HG03108 (cell line): ENCODE data around the gene BATF2.
"Not testable (repeated sequence)": the region's sequence is repeated elsewhere in the genome, so short reads cannot be mapped to it uniquely, and the experiment has no call there.

ENCODE experiments used
- ATAC-seq: cut with Tn5 transposase; IDR thresholded peaks from one replicate; pipeline ENCODE4 v1.9.1; 2021; ENCODE audit warnings: moderate library complexity; ENCODE audit not compliant: unreplicated experiment

Gene BATF2

DNA sequence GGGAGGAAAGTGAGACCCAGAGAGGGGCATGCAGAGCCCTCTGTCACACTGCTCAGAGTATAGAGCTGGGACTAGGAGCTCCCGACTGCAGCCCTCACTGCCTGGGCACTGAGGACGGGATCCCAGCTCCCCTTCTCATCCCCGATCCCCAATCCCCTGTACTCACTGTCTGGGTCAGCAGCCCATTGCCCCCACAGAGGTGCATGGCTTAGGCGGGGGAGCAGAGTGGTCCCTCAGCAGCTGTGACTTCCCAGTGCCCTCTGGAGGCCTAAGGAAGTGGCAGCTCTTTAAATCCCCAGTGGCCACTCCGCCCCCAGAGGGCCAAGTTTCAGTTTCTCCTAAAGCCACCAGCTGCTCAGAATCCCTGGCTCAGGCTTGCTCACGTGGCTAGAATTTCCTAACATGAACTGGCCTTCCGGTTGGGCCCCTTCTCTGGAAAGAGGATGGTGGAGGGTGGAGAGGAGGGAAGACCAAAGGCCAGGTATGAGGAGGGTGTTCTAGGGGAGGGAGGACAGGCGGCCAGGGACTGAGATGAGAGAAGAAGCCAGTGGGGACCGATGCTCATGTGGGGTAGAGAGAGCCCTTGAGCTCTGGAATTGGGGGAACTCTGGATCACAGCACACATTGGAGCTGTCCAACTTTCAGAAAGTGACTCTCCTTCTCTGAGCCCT, at the start of gene BATF2:
Gene BATF2, minus strand, starts transcription at position 262 of the 671 bp plus-strand sequence. Its CDS starts 57 bp downstream, at position 205.
- ATAC-seq = no peak

GRCh38 chr11:65045728-65046127, 49.0 kb upstream of the BATF2 start:
- ATAC-seq = no peak

DNA sequence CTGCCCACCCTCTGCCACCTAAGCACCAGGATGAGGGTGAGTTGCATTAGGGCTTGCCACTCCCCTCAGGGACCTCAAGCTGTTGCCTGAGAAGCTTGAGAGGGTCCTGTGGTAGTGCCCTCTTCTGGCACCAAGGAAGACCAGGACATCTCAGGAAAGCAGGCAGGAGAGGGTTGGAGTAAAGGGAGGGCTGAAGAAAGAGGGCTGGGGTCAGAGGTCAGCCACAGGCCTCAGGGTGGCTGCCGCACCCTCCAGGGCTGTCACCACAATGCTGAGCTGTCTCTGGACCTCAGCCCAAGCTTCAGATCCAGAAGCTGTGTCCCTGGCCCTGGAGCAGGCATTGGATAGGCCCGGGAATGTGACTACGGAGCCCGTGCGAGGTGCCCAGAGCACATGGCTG, 48.3 kb upstream of the BATF2 start:
- no peak for ATAC-seq

DNA sequence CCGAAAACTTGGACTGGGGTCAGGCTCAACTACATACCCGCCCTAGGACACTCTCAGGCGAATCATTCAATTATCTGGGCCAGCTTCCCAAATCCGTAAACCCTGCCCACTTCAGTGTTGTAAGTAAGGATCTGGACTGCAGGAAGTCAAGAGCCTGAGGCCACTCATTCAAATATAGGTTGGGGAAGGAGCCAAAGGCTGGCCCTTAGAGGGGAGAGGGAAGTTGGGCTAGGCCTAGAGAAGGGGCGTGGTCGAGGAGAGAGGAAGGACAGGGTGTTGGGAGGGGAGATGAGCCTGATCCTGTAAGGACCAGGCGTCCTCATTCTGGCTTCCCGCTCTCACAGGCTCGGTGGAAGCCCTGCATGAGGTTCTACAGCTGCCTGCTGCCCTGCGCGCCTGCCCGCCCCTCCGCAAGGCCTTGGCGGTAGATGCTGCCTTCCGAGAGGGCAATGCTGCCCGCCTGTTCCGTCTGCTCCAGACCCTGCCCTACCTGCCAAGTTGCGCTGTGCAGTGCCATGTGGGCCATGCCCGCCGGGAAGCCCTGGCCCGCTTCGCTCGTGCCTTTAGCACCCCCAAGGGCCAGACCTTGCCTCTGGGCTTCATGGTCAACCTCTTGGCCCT, 47.2 kb upstream of the BATF2 start:
- ATAC-seq = no peak

DNA sequence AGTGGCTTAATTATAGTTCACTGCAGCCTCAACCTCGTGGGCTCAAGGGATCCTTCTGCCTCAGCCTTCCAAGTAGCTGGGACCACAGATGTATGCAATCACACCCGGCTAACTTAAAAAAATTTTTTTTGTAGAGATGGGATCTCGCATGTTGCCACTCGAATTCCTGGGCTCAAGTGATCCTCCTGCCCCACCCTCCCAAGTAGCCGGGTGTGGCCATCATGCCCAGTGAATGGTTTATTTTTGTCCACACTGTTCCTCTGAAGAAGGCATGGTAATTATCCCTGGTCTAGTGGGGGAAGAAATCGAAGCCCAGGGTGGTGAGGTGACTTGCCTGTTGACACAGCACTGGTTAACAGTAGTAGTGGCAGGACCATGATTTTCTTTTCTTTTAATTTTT, 46.1 kb upstream of the BATF2 start:
- ATAC-seq = no peak

DNA sequence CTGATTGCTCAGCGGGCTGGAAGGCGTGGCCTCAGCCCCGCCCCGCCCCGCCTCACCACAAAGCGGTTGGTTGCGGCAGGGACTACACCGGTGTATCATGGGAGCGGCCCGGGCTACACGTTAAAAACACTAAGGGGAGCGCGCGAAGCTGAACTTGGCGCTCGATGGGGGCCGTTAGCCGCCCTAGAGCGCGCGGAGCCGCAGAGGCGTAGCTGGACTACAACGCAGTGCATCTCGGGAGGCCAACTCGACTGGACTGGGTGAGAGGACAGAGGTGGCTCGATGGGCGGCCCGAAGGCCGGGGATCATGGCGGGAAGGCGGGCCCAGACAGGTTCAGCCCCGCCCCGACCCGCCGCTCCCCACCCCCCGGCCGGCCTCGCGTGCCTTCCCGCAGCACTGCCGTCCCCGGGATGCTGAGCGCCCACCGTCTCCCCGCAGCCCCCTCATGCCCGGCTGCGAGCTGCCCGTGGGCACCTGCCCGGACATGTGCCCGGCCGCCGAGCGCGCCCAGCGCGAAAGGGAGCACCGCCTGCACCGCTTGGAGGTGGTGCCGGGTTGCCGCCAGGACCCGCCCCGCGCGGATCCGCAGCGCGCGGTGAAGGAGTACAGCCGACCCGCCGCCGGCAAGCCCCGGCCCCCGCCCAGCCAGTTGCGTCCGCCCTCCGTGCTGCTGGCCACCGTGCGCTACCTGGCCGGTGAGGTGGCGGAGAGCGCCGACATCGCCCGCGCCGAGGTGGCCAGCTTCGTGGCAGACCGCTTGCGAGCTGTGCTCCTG, 44.3 kb upstream of the BATF2 start, which contains the start of gene SAC3D1:
Gene SAC3D1, plus strand, starts transcription at position 364 of the 776 bp plus-strand sequence. Its CDS starts 83 bp downstream, at position 447.
- peak; percentile 88 for ATAC-seq

GRCh38 chr11:65040520-65040846, 43.7 kb upstream of the BATF2 start:
- ATAC-seq = no peak

GRCh38 chr11:65036931-65037330, 40.2 kb upstream of the BATF2 start:
- no peak for ATAC-seq

- ATAC-seq = no peak
Observed at GRCh38 chr11:65035579-65035978, 38.8 kb upstream of the BATF2 start.

DNA sequence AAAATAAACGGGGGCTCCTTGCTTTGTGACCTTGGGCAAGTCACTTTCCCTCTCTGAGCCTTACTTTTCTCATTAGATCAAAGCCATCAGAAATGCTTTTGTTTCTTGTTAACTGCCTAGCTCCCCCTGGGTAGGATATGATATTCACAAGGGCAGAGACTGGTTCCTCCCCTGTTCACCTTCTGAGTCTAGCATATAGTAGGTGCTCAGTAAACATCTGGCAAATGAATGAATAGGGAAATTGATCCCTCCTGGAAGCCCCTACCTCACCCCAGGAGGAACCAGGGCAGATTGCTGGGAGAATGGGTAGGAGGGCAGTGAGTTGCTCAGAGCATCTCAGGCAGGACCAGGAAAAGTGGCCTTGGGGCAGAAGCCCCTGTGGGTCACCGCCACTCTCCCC, 37.7 kb upstream of the BATF2 start:
- ATAC-seq = no peak

GRCh38 chr11:65032216-65032615, 35.4 kb upstream of the BATF2 start:
- no peak for ATAC-seq

- ATAC-seq = peak; percentile 86
Observed at GRCh38 chr11:65027213-65028067, 30.7 kb upstream of the BATF2 start, which contains the start of gene SNX15. Gene SNX15, plus strand, starts transcription at chr11:65027439. Its CDS starts 99 bp downstream, at chr11:65027538.

DNA sequence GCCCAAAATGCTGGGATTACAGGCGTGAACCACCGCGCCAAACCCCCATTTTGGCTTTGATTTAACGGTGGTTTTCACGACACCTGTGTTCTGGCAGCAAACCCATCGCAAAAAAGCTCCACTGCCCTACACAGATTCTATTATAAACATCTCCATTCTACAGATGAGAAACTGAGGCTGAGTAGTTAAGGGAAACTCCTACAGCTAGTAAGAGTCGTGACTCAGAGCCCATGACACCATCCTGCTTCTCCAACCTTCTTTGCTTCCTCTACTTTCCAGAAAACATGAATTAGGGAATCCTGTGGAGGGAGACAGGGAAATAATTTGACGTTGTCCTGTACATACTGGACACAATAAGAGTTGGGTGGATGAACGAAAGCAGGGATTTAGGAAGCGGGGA, 30.0 kb upstream of the BATF2 start:
- no peak for ATAC-seq

DNA sequence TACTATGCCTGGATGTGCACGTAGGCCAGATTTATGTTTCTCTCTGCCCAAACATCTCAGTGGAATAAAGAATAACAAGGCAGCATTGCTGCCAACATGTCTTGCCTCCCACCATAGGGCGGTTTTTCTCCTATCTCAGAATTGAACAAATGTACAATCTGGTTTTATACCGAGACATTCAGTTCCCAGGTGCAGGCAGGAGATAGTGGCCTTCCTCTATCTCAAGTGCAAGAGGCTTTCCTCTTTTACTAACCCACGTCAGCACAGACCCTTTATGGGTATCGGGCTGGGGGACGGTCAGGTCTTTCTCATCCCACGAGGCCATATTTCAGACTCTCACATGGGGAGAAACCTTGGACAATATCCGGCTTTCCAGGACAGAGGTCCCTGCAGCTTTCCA, 26.7 kb upstream of the BATF2 start:
- ATAC-seq = not testable (repeated sequence)

GRCh38 chr11:65021509-65021908, 24.7 kb upstream of the BATF2 start:
- no peak for ATAC-seq

- no peak for ATAC-seq
Observed at GRCh38 chr11:65021003-65021402, 24.2 kb upstream of the BATF2 start.

DNA sequence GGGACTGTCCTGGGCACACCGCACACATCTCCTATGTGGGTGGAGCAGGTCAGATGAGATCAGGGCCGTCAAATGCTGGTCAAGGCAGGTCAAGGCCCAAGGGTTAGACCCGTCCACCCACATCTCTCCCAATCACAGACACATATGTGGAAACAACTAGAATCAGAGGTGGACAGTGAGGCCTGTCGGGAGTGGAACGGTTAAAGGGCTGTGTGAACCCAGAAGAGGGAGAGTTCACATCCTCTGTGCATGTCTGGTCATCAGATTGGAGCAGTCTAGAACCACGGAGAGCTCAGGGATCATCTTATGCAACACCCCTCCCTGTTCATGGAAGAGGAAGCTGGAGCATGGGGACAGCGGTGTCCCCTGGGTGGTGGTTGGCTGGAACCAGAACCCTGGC, 23.1 kb upstream of the BATF2 start:
- no peak for ATAC-seq

- ATAC-seq = no peak
Observed at GRCh38 chr11:65017937-65018336, 21.2 kb upstream of the BATF2 start.

DNA sequence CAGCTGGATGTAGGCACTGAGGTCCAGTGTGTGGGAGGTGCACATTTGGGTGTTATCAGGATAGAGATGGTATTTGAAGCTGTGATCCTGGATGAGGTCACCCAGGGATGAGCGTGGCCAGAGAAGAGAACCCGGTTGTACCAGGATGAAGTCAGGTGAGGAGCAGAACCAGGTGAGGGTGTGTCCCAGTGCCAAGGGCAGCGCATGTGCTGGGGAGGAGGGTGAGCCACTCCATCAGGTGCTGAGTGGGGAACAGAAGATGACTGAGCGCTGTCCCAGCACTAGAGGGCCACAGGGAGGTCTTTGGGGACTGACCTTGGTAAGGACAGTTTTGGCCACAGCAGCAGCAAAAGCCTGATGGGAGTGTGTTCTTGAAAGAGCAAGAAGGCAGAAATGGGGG, 19.9 kb upstream of the BATF2 start:
- ATAC-seq = no peak

DNA sequence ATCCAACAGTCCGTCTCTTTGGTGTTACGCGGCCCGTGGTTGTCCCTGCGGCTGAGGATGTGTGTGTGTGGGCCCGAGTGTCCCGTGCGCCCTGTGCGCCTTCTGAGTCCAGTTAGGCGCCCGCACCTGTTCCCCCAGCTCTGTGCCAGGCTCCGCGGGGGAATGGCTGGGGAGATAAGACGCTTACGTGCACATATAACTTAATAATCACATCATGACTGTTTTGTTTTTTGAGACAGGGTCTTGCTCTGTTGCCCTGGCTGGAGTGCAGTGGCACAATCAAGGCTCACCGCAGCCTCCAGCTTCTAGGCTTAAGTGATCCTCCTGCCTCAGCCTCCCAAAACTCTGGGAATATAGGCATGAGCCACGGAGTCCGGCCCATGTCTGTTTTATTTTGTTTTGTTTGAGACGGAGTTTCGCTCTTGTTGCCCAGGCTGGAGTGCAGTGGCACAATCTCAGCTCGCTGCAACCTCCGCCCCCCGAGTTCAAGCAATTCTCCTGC, 18.0 kb upstream of the BATF2 start:
- peak; percentile 1 for ATAC-seq
